Stimulated activated CD4-positive, alpha-beta T cell treated with anti-CD3 and anti-CD28 coated beads, Interleukin-2, amount 100 ng/mL, for 24 hours (primary cell): Measurements from ENCODE around the gene HSPB6.

ENCODE experiments used
- DNase-seq, 2 donors: peaks; one replicate each; pipeline ENCODE4 v3.0.0-alpha.2; 2020

Gene HSPB6

GRCh38 chr19:35713904-35714495 lies 42.8 kb downstream of the HSPB6 start:
- no peak for DNase-seq

GRCh38 chr19:35713506-35713850 lies 43.4 kb downstream of the HSPB6 start:
- no peak for DNase-seq

- DNase-seq, result peak; percentile 71 to 87
Observed at GRCh38 chr19:35712567-35713505, 44.0 kb downstream of the HSPB6 start.

- DNase-seq, result peak; percentile 65 to 73
Observed at GRCh38 chr19:35710784-35711723, 45.8 kb downstream of the HSPB6 start.

GRCh38 chr19:35708391-35708790 lies 48.4 kb downstream of the HSPB6 start:
- DNase-seq, result no peak
